HG03045 (cell line): ENCODE results near the gene ARHGAP26.
"Not testable (repeated sequence)": the region's sequence is repeated elsewhere in the genome, so short reads cannot be mapped to it uniquely, and the experiment has no call there.

Source experiments
- ATAC-seq: cut with Tn5 transposase; IDR thresholded peaks from one replicate; pipeline ENCODE4 v1.9.1; 2021; ENCODE audit warnings: mild to moderate bottlenecking, moderate library complexity; ENCODE audit not compliant: unreplicated experiment

ARHGAP26 gene

DNA sequence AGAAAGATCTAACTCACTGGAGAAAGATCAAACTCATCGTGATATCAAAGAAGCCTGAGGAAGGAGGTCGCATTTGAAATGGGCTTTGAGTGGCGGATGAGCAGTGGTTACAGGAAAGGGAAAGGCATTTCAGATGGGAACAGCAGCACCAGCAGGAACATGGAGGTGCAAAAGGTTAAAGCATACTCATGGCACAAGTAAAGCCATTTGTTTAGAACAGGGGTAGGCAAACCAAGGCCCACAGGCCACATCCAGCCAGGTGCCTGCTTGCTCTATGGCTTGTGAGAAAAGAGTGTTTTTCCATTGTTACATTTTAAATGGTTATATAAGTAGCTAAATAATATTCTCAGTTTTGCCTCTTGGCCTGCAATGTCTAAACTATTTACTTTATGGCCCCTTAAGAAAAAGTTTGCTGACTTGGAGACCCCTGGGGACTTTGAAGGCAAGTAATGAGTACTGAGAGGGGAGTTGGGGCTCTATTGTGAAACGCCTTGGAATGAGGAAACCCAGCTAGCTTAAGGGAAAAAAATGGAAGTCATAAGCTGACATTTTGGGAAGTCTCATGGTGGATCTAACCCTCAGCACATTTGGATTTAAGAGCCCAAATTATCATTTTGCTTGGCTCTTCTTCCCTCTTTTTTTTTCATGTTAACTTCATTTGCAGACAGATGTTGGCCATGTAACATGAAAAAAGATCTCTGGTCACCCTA lies 422.2 kb downstream of the ARHGAP26 start:
- ATAC-seq = no peak

DNA sequence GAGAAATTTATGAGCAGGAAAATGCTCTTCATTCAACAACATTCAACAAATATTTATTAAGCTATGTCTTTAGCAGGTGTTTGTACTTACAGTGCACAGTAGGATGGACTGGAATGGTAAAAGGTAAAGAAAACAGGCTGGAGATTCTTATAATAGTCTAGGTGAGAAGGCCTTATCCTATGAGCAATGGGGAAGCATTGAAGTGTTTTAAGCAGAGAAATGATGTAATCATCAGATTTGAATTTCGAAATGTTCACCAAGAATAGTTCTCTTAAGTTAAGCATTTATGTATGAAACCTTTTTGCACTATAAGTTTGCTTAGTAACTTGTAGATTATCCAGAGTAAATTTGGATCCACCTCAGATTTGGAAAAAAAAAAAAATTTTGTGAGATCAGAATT lies 424.0 kb downstream of the ARHGAP26 start:
- ATAC-seq = no peak

DNA sequence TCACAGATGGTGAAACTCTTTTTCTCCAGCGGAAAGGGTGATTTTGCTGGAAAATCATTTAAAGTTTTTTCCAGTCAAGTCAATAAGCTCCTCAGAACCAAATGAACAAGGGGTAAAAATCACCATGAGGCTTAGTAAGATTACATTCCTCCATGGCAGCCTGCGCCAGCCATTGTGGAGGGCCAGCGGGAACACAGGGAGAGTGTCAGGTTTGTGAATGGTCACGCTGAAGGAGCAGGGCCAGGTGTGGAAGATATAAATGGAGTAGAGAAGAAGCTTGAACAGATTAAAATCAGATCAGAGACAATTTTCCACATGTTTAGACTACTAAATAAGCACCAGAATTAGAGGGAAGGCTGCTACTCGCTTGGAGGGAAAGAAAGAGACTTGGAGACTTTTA lies 424.5 kb downstream of the ARHGAP26 start:
- no peak for ATAC-seq

DNA sequence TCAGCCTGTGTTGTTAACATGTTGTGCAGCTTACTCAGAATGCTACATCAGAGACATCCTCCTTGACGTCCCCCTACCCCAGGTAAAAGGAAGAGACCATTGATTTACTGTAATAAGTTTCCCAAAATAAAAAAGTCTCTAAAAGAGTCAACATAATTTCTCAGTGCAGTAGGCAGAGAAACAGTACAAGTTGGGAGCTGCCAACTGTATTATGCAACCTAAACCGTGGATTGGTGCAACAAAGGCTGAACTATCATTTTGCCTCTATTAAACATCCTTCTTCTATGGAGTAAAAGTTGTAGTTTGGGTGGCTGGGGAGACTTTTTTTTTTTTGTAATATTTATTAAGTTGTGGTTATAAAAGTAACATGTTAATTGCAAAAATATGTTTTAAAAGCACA lies 425.3 kb downstream of the ARHGAP26 start:
- no peak for ATAC-seq

DNA sequence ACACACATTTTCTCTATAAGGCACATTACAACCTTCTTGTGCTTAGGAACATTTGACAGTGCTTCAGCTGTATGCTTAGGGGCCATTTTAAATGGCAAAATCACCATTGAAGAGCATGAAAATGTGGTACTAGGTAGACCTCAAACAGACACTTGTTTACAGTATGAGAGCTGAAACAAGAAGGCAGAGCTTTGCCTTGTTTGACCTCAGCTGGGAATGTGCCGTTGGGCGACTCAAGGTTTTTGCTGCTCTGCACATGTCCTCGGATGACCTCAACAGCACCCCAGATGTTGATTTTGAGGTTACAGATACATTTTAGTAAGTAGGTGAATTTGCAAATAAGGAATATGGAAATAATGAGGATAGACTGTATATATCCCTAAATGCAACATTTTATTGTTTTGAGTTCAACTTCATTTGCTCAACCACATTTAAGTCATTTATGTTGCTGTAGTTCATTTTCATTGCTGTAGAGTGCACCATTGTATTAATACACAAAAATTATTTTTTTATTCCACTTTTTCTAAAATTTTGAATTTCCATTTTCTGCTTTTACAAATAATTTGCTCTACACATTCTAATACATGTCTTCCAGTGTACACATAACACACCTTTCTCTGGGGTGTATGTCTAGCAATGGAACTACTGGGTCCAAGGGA lies 426.6 kb downstream of the ARHGAP26 start:
- ATAC-seq = no peak

DNA sequence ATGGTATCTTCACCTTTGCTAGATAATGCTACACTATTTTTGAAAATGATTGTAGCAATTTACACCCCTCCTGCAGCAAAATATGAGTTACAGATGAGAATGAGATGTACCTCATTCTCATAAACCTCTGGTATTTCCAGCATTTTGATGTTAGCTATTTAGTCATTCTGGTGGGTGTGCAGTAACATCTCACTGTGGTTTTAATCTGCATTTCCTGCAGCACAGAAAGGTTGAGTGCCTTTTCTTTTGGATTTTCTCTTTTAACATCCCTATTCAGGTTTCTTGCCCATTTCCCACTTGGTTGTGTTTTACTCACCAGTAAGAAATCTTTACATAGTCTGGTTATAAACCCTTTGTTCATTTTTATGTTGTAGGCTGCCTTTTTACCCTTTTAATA lies 427.1 kb downstream of the ARHGAP26 start:
- no peak for ATAC-seq

DNA sequence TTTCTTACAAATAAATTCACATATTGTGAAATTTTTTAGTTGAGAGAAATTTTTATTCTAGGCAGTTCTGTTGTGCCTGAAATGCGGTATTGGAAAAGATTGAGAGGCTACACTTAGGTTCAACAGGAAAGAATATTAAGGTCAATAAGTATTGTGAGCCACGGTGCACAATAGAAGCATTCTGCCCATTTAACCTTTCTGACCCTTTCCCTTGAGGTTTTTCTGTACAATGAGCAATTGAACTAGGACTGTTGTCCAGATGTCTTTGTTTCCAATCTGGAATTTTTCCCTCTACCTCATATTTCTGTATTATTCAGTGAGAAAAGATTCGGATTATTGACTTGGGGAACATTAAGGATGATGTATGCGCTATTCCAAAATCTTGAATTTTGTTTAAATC lies 428.2 kb downstream of the ARHGAP26 start:
- ATAC-seq = no peak

DNA sequence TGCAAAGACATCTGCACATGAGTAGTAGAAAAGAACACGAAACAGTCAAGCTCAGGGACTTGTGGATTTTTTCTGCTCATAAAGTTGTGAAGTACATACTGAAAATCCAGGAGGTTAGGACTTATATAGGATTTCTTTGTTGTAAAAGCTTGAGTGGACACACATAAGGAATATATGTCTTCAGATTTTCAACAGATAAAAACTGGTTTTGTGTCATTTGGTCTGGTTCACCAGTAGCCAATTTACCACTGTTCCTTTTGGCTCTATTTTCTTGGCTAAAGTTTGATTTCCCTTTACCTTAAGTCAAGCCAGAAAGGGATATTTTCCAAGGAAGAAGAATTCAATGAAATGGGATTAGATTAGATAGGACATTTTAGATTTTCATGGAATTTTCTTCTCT lies 429.0 kb downstream of the ARHGAP26 start:
- ATAC-seq = no peak

DNA sequence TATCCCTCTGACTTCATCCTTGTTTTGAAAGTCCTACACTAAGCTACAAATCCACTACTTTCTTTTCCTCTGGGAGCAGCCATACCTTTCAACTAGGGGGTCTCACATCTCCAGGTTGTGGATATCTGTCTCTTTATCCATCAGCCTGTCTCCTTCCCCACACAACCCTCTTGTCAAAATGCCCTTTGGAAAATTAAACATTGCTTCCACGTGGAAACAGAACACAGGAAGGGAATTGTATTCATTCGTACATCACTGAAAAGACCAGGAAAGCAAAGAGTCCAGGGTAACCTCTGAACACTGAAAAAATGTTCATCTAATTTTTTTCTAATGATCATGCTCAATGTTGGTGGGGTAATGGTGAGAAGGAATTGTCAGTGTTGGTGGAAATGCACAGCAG lies 429.7 kb downstream of the ARHGAP26 start:
- ATAC-seq = no peak

DNA sequence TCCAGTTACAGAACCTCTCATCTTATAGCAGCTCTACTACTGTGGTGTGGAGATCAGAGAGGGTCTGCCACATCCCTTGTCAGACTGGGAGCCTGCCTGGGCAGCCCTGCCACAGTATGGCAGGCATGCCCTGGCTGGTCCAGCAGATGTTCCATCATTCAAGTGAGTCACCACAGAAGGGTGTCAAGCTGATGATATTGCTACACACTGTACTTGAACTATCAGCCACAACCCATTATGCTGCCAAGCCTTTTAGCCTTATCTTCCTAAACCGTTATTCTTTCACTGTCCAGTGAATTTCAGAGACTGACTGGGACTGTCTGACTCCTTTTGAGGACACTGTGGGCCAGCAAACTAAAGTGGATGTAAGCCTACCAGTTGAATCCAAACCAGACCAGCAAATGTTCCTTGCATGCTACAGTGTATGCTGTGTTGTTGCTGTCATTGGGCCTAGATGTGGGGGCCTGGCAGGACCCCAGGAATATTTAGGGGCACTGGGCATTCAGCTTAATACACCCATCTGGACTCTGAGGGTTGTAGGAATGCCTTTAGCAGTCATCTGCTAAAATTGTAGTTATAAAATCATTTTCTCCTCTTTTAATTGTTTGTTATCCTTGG lies 430.7 kb downstream of the ARHGAP26 start:
- no peak for ATAC-seq

DNA sequence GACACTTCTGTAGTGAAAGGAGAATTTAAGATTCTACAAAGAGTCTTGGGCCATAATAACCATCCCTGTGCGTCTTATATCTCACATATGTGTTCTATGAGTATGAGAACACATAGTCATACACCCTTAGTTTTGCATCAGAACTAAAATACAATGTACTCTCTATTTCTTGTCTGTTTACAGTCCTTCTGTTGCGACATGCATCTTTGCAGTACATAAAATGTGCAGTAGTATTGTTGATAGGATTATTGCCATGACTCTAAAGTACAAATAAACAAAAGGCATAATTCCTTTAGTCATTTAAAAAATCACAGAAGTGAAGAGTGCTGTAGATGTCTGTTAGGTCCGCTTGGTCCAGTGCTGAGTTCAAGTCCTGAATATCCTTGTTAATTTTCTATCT lies 431.4 kb downstream of the ARHGAP26 start:
- ATAC-seq = no peak

DNA sequence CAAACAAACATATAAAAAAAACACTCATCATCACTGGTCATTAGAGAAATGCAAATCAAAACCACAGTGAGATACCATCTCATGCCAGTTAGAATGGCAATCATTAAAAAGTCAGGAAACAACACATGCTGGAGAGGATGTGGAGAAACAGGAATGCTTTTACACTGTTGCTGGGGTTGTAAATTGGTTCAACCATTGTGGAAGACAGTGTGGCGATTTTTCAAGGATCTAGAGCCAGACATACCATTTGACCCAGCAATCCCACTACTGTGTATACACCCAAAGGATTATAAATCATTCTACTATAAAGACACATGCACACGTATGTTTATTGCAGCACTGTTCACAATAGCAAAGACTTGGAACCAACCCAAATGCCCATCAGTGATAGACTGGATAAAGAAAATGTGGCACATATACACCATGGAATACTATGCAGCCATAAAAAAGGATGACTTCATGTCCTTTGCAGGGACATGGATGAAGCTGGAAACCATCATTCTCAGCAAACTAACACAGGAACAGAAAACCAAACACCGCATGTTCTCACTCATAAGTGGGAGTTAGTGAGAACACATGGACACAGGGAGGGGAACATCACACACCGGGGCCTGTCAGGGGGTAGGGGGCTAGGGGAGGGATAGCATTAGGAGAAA lies 433.3 kb downstream of the ARHGAP26 start:
- not testable (repeated sequence) for ATAC-seq

DNA sequence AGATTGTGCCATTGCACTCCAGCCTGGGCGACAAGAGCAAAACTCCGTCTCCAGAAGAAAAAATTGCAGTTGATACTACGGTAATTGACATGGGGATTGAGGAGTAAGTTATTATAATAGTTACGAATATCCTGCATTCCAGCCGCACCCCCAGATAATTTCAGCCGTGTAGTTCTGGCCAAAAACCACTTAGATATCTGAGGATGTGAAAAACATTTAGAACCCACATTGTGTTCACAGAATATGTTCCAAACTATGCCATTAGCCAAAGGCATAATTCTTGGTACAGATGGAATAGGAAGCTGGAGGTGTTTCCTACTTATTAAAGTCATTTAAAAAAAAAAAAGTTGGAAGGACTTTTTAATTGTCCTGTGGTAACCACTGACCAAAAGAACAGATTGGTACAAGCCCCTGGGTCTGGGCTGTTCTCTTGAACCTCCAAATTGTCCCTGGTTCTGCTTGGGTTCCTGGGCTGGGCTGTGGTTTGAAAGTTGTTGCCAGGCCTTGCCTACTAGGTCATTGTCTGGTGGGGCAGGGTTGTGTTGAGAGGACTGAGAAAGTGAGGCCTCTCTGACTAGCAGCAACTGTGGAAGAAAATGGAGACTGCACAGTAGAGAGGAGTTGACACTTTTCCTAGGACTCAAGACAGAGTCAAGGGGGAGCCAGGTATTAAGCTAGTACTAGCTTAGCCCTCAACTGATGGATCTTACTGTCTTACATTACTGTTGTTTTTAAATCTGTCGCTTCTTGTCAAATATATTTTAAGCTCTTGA lies 434.5 kb downstream of the ARHGAP26 start:
- no peak for ATAC-seq

DNA sequence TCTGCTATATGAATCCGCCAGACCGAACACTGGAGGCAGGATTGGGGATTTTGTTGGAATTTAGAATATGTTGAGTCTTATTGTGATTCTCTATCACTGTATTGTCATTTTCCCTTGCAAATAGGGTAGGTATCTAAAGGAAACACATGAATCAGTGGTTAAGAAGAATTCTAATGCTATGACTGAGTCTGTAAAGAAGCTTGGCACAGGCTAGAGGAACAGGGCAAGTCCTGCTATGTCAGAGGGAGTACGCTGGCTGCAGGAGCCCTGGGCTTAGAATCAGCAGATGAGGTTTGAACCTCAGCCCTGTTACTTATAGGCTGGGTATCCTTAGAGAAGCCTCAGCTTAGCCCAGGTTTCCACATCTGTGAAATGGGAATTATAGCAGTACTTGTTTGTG lies 435.2 kb downstream of the ARHGAP26 start:
- no peak for ATAC-seq

DNA sequence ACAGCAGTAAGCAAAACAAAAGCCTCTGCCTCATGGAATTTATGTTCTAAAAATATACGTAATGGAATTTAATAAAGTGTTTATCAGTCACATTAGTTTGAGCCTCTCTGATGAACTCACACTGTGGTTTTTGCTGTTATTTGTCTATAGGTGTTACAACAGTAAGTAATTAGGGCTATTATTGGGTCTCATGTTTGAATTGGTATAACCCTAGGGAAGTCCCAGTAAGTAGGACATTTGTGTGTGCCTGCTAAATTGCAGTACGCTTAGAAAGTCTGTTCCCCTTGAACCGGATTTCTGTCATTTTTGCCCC lies 435.7 kb downstream of the ARHGAP26 start:
- peak; percentile 8 for ATAC-seq

DNA sequence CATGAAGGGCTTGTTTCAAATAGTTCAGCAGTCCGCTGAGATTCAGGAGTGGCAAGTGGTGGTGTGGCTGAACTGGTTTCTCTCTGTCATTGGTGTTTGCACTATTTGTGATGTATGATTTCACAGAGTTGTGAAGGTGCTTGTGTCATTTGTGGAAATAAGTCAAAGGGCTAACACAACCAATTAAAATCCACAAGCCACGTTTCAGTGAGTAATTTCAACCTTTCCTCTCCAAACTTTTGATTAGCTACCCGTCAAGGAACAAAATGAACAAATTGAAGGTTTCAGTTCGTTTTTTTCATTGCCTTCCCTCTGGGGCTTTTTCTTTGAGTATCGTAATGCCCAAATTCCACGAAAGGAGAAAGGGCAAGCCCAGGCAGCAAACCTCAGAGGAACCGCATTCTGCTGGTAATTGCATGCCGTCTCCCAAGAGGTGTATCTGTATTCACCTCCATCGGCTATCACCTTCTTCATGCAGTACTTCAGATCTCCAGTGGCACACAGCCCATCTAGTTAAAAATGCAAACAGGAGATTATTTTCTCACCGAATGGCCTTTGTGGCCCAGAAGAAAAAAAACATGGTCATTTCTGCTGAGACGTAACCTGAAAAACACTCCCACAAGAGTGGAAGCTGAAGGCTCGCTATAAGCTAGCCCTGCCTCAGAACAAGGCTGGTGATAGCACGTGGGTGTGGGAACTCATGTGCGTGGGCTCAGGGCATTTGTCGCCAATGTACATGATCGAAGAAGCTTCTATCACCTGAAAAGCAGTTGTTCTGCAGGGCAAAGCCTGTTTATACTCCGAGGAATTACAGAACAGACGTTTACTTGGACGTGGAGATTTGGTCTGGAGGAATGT lies 436.2 kb downstream of the ARHGAP26 start:
- peak; percentile 53 for ATAC-seq

DNA sequence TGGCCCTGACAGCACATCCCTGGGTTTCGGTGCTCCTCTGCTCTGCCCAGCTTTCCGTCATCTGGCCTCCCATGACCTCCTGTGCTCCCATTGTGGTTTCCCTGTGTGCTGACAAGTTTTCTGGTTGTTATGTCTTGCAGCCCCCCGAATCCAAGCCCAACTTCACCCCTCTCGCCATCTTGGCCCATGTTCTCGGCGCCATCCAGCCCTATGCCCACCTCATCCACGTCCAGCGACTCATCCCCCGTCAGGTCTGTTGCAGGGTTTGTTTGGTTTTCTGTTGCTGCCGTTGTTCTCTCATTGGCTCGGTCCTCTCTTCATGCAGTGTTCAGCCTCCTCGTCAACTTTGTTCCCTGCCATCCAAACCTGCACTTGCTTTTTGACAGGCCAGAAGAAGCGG lies 436.9 kb downstream of the ARHGAP26 start:
- ATAC-seq = no peak

DNA sequence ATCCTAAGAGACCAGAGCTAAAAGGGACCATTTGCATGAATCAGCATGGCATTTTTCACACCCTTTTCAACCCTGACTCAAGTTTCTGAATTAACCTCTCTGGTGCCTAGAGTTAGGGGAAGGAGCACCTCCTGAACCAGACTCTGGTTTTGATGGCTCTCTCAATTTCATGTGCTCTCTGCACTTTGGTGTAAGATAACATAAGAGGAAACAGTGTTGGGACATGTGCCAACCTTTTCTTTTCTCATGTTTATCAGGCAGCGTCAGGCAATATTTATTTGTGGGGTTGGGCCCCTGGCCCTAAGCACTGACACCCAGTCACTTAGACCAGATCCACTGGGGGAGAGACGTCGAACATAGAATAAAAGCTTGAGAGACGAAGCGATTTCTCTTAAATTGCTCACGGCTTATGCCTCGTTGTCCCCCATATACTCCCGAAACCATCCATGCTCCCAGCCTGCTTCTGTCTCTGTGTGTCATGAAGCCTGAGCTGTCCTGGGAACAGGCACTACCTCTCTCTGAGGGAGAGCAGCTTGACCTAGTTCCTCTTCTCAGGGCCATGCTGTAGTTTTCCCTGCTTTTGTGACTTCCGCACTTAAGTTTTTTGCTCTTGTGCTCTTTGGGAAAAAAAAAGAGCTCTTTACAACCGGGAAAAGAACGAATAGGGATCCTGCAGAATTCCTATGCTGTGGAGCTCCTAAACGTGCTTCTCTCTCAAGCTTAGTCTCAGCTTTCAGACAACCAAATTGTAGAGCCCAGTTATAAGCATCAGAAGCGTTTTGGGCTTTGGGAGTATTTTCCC lies 437.6 kb downstream of the ARHGAP26 start:
- no peak for ATAC-seq

DNA sequence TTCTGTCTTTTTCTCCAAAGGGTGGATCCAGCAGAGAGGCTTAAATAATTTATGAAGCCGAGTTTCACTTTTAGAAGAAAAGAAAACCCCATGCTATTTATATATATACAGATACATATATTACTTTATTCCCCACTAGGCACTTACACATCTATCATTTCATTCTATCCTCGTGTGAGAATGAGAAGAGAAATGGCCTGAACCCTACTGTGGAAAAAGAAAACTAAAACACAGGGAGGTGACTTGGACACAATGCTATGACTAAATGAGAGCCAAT lies 438.1 kb downstream of the ARHGAP26 start:
- no peak for ATAC-seq
